Measurements from ENCODE around the gene CBX2.

CBX2 gene

DNA sequence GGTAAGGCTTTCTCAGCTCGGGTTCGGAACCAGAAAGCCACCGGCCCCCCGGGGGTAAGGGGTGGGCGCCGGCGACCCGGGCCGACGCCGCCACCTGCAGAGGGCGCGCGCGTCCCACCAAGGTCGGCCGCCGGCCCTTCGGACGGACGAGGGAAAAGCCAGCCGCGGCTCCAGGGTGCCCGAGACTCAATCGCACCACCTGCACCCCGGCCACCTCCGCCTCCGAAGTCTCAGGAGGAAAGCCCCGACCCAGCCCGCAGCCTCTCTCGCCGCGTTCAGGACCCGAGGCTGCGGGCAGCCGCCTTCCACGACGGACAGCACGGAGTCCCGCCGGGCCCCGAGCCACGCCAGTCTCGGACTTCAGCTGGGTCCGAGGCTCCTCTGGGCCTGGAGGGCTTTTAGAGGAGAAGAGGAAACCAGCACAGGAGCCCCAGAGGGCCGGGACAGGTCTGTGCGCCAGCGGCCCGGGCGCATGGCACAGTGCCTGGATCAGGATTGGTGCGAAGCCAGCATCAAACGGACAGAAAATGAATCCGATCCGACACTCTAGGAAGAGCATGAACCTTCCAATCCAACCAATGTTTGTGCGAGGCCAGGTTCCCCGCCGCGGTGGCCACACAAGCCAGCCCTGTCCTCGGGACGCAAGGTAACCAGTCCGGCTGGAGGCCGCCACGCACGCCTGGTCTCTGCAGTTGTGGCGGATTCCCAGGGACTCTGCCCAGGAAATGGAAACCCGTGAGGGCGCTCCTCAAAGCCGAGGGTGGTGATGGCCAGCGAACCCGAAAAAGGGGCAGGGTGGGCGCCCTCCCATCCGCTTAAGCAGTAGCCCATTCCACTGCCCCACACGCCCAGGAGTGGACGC, 12.2 kb downstream of the CBX2 start:
- no peak for DNase-seq

DNA sequence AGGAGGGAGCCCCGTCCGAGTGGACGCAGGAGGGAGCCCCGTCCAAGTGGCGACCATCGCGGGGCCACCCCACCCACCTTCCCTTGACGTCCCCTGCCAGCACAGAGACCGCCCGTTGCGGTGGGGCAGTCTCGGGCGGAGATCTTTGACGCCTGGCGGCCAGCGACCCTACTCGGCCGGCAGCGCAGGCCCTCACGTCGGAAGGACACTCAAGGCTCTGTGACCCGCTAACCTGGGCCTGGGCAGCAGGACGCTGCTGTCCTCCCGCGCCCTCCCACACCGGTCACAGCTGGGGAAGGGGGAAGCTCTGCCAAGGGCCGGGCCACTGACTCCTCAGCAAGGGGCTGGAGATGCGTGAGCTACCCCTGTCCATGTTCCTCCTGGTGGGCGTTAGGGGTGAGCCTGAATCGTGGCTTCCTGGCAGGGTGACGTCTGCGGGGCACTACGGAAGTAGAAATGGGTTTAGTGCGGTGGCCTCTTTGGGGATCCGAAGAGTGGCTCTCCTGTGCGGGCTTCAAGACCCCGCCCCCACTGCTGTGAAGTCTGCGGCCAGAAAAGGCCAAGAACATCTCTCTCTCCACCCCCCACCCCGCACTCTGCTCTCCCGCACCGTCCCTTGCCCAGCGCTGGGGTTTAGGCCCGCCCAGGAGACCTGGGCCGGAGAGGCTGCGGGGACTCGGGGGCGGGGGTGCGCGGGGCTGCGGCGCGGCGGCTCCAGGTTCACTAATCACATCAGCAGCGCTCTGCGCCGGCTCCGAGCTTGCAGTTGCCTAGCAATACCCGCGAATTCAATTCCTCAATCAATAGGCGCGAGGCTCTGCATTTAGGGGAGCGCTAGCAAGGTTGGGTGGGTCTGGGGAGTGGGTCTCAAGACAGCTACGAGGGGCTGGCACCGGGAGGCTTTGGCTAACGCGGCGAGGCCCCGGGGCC, 13.1 kb downstream of the CBX2 start:
- no peak for DNase-seq

DNA sequence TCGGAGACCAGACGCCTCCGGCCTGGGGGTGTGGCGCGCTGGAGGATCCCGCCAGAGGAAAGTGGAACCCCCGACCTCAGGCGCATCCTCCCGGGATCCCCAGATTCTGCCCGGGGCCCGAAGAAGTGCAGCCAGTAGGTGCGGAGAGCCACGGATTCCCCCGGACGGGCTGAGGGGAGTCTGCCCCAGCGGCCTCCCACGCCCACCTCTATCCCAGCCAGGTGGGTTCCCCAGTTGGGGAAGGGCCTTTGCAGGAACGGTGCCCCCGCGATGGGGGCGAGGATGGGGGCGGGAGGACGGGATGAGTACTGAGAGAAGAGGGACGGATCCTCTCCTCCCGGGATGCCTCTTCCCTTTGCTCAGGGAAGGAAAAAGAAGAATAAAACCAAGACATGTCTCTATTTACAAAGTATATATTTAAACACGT, 13.8 kb downstream of the CBX2 start:
- DNase-seq = no peak

DNA sequence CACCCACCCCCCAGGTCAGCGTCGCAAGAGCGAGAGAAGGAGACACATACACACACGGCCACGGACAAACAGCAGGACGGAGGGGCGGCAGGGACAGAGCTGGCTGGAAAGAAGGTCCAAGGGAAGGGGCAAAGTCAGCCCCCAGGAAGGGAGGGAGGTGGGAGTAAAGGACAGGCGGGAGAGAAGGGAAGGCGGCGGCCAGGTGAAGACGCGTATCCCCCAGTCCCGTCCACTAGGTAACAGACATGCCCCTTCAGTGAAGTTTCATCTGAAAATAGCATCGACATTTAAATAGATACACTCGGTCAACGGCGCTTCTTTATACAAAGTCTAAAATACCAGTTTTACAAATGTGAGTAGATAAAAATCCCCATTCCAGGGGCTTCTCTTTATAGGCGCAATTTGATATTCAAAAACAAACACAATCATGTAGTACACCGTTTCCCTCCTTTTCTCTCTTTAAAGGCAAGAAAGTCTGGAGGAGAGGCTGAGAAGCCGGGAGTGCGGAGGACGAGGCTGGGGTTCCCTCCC, 14.5 kb downstream of the CBX2 start:
- DNase-seq = no peak

DNA sequence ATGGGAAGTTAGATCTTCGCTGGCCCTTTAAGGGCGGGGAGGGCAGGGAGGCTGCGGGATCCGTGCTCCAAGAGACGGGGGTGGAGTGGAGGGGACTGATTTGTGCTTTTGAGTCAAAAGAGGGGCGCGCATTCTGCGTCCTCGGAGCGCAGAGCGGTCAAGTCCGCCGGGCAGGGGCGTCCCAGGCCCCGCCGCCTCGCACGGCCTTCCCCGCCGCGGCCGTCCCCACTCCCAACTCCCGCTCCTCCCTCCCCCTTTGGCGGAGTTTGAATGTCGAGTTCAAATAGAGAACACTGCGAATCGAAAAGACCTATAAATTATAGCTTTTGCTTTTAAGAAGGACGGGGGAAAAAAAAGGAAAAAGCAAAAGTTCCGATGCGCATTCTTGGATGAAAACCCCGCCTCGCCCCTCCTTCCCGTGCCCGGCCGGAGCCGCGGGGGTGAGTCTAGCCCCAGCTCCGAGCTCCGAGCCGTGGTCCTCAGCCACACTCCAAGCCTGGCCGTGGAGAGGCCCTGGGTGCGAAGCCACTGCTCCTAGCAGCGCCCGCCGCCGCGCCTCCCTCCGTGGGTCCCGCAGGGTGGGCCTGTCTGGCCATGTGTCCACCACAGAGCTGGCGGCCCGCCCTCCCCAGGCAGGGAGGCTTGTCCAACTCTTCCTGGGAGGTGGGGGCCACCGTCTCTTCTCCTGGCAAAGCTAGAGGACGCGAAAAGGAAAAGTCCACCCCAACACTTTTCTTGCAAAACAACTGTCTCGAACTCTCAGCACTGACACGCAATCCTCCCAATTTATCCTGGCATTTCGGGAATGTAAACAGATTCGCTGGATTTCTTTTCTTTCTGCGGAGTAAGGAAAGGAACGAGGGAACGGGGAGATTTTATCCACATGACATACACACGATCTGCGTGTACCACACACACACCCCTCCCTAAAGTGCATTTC, 15.3 kb downstream of the CBX2 start:
- DNase-seq = peak; percentile 91

DNA sequence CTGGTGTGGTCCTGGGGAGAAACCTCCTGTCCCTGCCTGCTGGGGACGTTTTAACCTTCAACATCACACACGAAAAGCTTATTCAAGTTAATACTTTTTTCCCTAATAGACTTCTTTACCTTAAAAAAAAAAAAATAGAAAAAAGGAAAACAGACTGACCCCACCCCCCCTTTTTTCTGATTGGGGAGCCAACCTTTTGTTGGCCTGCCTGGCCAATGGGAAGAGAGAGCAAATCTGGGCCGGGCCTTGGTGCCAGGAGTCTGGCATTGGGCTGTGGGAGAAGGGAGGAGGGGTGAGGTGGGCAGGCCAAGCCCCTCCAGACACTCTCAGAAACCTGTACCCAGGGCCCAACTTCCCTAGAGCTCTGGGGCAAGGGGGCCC, 16.0 kb downstream of the CBX2 start:
- DNase-seq = peak; percentile 76

DNA sequence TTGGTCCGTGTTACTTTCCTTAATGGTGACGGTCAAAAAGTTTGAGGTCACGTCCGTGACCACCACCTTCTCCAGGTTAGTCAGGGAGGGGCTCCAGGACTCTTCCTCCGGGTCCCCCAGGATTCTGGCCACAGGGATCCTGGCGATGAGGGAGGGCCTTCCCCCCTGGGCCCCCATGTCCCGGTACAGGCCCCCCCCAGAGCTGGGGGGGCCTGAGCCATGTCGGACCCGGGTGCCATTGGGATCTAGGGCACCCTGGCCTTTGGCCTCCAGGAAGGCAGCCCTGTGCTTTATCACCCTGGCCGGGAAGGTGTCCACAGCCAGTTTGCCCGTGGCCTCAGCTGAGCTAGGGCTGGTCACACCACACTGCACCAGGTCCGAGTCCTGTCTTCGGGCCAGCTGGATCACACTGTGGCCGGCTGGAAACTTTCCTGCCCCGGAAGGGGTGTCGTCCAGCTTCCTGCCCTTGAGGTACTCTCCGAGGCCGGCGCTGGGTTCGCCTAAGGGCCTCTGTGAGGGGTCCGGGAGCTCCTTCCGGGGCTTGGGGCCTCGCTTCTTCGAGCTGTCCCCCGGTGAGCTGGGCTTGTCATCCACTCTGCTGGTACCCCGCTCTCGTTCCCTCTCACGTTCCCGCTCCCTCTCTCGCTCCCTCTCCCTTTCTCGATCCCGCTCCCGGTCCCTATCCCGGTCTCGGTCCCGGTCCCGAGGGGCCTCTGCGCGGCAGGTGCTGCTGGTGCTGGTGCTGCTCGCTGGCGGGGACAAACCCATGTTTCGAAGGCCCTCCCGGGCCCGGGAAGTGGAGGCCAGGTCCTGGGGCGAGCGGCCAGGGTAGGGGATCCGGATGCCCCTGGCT, 16.9 kb downstream of the CBX2 start:
- DNase-seq = no peak

DNA sequence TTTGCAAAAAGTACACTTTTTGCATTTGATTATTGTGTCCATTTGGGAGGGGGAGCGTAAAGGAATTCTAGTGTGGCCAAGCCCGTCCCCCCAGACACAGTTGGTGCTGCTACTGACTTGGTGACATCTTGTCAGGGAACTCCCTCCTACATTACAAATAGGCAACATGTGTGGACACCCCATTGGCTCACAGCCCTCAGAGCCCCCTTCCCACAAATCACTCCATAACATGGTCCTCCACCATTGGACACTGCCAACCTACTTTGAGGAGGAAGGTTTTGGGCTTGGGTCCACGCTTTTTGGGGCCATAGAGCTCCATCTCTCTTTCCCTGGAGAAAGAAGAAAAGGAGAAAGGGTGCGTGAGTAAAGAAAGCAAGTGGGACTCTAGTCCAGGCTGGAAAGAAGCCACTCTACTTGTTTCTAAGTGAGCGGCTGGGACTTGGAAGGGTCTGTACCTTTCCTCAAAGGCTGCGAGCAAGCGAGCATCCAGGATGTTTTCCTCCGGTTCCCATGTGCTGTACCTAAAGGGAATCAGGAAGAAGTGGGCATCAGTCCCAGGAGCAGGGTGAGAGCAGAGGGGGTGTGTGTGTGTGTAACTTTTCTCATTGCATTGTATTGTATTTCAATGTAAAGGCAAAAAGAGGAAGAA, 18.0 kb downstream of the CBX2 start:
- no peak for DNase-seq

DNA sequence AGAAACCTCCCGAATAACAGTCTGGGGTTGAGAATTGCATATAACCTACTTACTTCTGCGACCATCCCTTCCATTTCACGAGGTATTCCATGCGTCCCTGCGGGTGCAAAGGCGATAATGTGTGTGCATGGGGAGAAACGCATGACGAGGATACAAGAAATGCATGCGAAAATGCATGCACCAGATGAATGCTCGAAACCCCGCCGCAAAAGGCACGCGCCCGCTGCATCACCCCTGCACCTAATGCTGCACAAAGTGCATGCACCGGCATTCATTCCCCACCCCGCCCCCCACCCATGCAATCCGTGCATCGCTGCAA, 18.5 kb downstream of the CBX2 start:
- no peak for DNase-seq

DNA sequence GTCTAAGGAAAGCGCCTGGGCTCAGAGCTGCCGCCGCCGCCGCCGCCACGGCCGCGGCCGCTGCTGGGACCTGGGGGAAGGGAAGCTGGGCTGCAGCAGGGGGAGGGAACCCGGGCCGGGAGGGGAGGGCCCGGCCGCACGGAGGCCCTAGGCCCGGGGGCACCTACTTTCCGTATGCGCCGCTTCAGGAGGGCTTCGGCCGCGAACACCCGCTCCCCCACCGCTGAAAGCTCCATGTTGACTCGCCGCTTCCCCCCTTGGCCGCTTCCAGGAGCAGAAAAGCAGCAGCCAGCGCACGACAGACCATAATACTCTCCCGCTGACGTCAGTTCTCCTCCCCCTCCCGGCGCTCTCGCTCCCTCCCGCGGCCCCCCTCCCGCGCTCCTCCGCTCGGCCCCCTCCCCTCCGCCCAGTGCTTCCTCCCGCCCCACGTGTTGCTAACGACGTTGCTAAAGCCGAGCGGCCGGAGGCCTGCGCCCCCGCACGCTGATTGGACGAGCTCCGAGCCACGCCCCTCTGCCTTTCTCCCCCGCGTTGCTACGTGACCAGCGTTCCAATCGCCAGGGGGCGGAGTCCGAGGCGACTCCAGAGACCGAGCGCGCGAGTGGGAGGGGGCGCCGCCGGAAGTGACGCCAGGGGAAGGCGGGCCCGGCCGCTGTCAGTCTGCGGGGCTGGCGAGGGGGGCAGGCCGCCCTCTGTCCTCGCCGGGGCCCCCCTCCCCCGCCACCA, 19.0 kb downstream of the CBX2 start, which contains the start of gene CBX8:
Gene CBX8 (minus strand): TSS at position 315 of the 729 bp plus-strand sequence. CDS start 79 bp downstream, at position 236.
- DNase-seq = peak; percentile 98

DNA sequence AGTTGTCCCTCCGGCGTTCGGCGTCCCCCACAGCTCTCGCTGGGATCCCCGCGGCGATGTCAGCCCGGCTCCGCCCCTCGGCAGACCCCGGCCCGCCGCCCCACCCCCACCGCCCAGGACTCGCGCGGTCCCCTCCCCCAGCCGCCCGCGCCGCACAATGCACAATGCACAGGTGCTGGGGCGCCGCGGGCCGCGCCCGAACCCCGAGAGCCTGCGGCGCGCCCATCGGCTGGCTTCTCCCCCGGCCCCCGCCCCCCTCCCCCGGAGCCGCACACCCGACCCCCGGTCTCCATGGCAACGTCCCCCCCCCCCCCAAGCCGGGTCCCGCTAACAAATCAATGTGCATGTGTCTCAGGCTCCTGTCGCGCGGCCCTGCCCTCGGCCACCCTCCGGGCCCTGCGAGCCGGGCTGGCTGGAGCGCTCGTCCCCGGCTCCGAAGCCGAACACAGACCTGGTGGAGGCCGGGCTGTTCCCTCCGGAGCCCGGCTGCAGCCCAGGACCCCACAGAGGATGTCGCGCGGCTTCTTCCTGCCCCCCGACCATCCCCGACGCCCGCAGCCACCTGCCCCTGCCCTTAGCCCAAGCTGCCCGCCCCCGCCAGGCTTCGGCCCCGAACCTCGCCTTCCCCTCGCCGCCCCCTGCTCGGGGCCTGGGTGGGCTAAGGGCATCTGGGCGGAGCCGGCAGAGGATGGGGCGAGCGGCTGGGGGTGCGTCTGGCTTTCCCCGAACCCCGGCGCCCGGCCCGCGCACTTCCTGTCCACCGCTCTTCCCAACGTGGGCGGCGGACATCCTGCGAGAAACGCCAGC, 19.7 kb downstream of the CBX2 start:
- no peak for DNase-seq

DNA sequence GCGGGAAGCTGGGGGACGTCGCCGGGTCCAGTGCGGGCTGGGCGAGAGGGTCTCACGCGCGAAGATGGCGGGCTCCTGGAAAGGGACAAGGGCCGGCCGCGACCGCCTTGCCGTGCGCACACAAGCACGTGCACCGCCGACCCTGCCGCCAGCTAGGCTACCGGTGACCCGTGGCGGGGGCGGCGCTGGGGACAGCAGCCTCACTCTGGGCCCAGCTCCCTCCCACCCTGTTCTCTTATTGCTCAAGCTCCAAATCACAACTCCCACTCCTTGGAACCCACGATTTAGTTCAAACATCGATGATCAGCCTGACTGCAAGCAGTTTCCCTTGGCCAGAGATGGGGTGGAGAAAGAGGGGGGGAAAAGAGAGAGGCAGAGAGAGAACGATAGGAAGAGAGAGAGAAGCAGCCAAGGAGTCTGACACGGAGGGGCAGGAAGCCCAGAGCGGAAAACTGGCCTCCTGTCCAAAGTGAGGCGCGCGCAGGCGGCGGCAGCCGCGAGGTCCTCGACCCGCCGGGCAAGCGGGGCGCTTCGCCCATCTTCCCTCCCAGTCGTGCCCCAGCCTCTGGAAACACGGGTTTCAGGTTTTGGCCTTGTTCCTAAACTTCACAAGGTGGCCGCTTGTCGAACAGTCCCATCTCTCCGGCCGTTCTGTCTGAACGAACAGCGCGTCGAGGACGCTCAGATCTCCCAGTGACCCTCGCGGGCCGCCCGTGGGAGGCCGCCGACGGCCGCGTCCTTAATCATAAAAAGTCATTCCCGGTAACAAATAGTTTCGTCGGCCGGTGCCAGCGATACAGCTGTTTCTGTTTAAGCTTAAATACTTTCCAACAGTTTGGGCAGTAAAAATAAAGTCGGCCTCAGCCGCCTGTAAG, 20.6 kb downstream of the CBX2 start:
- no peak for DNase-seq

DNA sequence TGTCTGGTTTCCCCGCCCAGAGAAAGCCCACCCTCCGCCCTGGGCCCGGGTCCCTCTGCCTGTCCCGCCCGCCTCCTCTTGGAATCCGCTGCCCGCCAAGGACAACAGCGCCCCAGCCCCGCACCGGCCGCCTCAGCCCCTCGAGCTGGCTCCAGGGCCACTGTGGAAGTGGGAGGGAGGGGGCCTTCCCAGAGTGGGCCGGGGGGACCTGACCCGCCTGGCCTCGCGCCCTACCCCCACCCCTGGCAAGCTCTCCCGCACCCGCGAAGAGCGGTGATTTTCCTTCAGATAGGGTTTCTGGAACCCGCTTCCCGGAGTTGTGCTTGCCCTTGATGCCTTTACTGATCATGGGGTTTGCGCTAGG, 21.2 kb downstream of the CBX2 start:
- DNase-seq = no peak

DNA sequence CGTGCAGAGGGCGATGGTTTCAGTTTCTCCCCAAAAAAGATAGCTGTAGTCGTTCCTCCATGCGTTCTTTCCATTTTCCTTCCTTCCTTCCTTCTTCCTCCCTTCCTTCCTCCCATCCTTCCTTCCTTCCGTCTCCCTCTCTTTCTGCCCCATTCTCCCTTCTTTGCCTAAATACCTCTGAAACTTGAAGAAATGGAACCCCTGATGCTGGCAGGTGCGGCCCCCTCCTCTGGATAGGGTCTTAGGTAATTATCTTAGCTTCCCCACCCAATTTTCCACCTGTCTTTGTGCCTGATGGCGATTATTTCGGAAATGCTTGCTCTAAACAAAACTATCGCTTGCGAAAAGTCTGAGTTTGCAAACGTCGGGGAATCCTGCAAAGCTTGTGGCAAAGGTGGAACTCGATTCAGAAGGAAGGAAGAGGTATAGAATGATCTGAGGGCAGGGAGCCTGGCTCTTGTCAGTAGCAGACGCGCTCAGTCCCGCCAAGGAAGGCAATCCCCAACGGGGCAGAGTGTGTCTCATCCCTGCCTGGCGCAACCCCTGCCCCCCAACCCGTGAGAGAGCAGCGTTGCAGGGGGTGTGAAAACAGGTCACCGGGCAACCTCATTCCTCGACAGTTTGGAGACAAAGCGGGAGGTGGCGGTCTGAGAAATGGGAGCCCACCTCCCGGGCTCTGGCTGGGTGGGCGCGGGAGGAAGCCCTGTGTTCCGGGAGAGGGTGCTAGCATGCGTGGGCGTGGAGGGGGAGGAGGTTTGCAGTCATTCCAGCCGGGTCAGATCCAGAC, 21.8 kb downstream of the CBX2 start:
- DNase-seq = no peak

DNA sequence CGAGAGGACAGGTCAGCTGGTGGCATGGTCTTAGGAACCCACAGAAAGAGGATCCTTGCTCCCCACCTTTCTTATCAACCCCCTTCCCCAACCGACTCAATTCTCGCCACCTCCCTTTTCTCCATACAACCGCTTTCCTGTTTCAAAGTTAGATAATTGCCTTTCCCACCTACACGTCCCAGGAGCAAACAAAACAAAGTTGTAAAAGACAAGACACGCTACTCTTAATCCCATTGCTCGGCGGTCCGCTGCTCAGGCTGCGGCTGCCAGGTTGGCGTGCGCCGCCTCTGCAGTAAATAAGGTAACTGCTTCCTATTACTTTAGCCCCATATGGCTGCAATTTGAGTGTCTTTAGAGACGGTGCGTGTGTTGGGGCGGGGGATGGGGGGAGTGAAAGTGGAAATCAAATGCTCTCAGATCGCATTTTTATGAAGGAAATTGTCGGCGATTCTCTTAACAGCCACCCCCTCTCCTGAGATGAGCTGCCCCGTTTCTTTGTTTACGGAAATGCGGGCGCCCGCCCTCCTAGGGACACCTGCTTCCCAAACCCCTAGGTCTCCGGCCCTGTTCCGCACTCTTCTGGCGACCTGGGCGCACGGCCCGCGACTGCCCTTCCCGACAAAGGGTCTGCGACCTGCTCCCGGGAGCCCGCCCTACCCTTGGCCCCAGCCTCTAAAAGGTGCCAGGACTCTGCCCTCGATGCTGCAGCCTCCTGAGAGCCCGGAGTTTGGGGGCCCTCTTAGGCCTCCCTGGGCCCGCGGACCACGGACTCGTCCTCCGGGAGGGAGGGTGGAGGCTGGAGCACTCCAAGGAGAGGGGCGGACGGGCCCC, 22.6 kb downstream of the CBX2 start:
- no peak for DNase-seq

Data from NCI-H226 (cell line).